HG03135 (cell line): ENCODE measurements around the gene NLGN2.

ENCODE experiments used
- ATAC-seq: cut with Tn5 transposase; IDR thresholded peaks from one replicate; pipeline ENCODE4 v1.9.1; 2021; ENCODE audit warnings: mild to moderate bottlenecking, moderate library complexity; ENCODE audit not compliant: unreplicated experiment

Gene NLGN2

GRCh38 chr17:7411427-7411750 is 3.7 kb downstream of the NLGN2 start:
- no peak for ATAC-seq

- ATAC-seq = no peak
Measured at GRCh38 chr17:7413346-7413985, 5.8 kb downstream of the NLGN2 start.

GRCh38 chr17:7414837-7415236 is 7.2 kb downstream of the NLGN2 start:
- ATAC-seq = no peak

- ATAC-seq = no peak
Measured at GRCh38 chr17:7415784-7416183, 8.1 kb downstream of the NLGN2 start.

GRCh38 chr17:7416323-7416722 is 8.7 kb downstream of the NLGN2 start:
- ATAC-seq = no peak

- ATAC-seq = no peak
Measured at GRCh38 chr17:7417056-7417655, 9.5 kb downstream of the NLGN2 start.

- no peak for ATAC-seq
Measured at GRCh38 chr17:7418472-7419152, 11.0 kb downstream of the NLGN2 start.

- no peak for ATAC-seq
Measured at GRCh38 chr17:7419819-7420610, 12.4 kb downstream of the NLGN2 start, which contains the start of gene SPEM1. Gene SPEM1 (plus strand): TSS chr17:7420324. CDS start chr17:7420385, 61 bp downstream.

GRCh38 chr17:7421186-7421585 is 13.5 kb downstream of the NLGN2 start:
- no peak for ATAC-seq

- ATAC-seq = no peak
Measured at GRCh38 chr17:7423679-7424078, 16.0 kb downstream of the NLGN2 start.

GRCh38 chr17:7425316-7425715 is 17.7 kb downstream of the NLGN2 start, which contains the start of gene SPEM2:
Gene SPEM2 (plus strand): TSS chr17:7425616. CDS start chr17:7425689, 73 bp downstream.
- no peak for ATAC-seq

GRCh38 chr17:7425756-7426155 is 18.1 kb downstream of the NLGN2 start:
- ATAC-seq = no peak

GRCh38 chr17:7426203-7426863 is 18.7 kb downstream of the NLGN2 start:
- ATAC-seq = no peak

GRCh38 chr17:7426896-7427489 is 19.3 kb downstream of the NLGN2 start:
- ATAC-seq = no peak

- no peak for ATAC-seq
Measured at GRCh38 chr17:7427549-7427948, 19.9 kb downstream of the NLGN2 start.

- ATAC-seq = no peak
Measured at GRCh38 chr17:7428557-7428956, 20.9 kb downstream of the NLGN2 start, which contains the start of gene SPEM3. Gene SPEM3 (plus strand): TSS chr17:7428857. CDS start chr17:7428903, 46 bp downstream.

- ATAC-seq = no peak
Measured at GRCh38 chr17:7429722-7430121, 22.1 kb downstream of the NLGN2 start.

- ATAC-seq = no peak
Measured at GRCh38 chr17:7431231-7431630, 23.6 kb downstream of the NLGN2 start.

- no peak for ATAC-seq
Measured at GRCh38 chr17:7432296-7432695, 24.7 kb downstream of the NLGN2 start.
